HG03025 (cell line): ENCODE measurements around the gene PFKL.

Source experiments
- ATAC-seq: cut with Tn5 transposase; IDR thresholded peaks from one replicate; pipeline ENCODE4 v1.9.1; 2021; ENCODE audit warnings: mild to moderate bottlenecking, moderate library complexity; ENCODE audit not compliant: unreplicated experiment, low FRiP score

PFKL gene

DNA sequence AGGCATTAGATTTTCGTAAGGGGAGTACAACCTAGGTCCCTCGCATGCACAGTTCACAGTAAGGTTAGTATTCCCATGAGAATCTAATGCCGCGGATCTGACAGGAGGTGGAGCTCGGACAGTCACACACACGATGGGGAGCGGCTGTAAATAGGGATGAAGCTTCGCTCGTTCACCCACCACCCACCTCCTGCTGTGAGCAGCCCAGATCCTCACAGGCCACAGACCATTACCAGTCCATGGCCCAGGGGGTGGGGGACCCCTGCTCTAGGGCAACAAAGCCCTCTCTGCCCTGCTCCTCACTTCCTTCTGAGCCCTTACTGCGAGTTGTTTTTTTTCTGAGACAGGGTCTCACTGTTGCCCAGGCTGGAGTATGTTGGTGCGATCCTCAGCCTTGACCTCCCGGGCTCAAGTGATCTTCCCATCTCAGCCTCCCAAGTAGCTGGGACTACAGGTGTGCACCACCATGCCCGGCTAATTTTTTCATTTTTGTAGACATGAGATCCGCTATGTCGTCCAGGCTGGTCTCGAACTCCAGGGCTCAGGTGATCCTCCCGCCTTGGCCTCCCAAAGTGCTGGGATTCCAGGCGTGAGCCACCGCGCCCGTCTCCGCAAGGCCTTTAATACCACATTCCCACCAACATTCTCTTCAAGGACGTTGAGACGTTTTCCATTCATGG is 74.9 kb downstream of the PFKL start:
- ATAC-seq, result no peak

DNA sequence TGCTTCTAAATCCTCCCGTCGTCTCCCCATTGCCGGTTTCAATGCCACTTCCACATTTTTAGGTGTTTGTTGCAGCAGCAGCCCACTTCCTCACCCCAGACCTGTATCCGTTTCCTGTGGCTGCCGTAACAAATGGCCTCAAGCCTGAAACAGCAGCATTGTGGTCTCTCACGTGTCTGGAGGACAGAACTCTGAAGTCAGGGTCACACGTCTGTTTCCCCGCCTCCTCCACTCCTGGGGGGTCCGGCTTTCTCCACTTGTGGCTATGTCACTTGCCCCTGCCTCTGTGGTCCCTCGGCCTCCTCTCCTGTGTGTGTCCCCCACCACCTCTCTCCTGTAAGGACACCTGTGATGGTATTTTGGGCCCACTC is 75.4 kb downstream of the PFKL start:
- no peak for ATAC-seq

DNA sequence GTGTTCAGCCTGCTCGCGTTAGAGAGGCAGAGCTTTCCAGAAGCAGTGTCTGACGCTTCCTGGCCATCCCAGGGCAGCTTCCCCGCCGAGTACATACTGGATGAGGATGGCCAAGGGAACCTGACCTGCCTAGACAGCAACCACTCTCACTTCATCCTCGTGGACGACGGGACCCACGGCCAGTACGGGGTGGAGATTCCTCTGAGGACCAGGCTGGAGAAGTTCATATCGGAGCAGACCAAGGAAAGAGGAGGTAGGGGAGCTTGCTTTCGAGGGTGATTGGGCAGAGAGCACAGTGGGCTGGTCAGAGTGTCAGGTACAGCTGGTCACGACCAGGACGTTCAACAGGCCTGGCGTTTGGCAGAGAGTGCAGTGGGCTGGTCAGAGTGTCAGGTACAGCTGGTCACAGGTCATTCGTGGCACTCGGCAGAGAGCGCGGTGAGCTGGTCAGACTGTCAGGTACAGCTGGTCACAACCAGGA is 75.9 kb downstream of the PFKL start:
- ATAC-seq, result no peak

DNA sequence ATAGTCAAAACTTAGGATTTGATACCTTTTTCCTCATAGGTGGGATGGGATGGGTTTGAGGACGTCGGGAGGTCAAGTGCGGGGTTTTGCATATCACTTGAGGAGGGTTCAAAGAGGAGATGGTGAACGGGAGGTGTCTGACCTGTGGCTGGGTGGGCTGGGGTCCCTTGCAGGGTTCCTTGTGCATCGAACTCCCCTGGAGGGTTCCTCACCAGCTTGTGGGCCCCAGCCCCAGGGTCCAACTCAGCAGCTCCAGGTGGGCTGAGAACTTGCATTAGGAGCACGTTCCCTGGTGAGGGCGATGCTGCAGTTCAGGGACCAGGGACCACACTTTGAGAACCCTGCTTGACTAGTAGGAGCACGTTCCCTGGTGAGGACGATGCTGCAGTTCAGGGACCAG is 76.8 kb downstream of the PFKL start:
- ATAC-seq, result no peak
